Fibroblast of the aortic adventitia (primary cell): Measurements from ENCODE around the gene KLHL3. TPM values are rescaled to one million over a fixed set of nuclear protein-coding genes. Genes with fewer than 3 reads are reported as not detected.

ENCODE experiments used
- DNase-seq: peaks from one replicate; pipeline ENCODE4 v3.0.0-alpha.2; 2010; ENCODE audit warnings: low read depth
- H3K4me3 ChIP-seq: 2 replicates; pipeline ENCODE4 v1.5.1; 2011; ENCODE audit warnings: low read depth, mild to moderate bottlenecking, control low read depth, low read length, moderate library complexity
- total RNA-seq: library from RNA; depleted of rRNA; stranded (reverse); fragments of >200 nt; gene quantifications from 2 replicates; pipeline ENCODE4 v1.2.3, GENCODE V29; 2012; ENCODE audit warnings: low replicate concordance
- TF ChIP-seq, protein P1 (sequence below): IDR thresholded peaks from 2 replicates; pipeline ENCODE4 v1.5.1; 2011; ENCODE audit warnings: mild to moderate bottlenecking, low read length, control low read depth, inconsistent platforms; ENCODE audit not compliant: insufficient read depth

Gene KLHL3
- total RNA-seq, 1 donor = 1.3 TPM

DNA sequence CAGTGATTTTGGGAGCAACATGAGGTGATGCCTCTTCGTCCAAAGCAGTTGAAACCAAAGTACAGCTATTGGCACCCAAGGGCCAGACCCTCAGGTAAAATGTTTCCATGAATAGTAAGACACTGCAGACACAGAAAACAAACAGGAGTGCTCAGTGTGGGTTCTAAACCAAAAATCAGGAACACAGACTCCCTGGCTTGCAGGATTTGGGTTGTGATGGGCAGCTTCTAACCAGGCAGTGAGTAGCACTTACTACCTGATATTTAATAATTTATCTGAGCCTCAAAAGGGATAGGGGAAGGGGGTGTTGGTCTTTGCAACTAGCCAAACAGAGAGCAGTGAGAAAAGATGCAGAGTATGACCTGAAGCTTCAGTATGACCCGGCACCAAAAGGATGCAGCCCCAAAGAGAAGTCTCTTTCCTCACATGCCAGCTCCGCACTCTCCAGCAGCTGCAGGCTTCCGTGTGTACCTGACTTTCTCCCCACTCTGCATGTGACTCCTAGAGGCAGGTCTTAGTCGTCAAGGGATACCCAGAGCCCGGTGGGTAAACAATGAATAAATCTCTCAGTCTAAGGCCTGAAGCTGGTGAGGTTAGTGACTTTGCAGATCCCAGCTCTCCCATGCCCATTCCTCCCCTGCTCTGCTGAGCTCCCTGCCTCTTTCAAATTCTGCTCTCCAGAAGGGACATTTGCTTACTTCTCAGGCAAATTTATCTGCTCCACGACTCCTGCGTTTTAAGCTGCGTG, 131.4 kb downstream of the KLHL3 start:
- DNase-seq = no peak
- TF ChIP-seq, protein P1, sequence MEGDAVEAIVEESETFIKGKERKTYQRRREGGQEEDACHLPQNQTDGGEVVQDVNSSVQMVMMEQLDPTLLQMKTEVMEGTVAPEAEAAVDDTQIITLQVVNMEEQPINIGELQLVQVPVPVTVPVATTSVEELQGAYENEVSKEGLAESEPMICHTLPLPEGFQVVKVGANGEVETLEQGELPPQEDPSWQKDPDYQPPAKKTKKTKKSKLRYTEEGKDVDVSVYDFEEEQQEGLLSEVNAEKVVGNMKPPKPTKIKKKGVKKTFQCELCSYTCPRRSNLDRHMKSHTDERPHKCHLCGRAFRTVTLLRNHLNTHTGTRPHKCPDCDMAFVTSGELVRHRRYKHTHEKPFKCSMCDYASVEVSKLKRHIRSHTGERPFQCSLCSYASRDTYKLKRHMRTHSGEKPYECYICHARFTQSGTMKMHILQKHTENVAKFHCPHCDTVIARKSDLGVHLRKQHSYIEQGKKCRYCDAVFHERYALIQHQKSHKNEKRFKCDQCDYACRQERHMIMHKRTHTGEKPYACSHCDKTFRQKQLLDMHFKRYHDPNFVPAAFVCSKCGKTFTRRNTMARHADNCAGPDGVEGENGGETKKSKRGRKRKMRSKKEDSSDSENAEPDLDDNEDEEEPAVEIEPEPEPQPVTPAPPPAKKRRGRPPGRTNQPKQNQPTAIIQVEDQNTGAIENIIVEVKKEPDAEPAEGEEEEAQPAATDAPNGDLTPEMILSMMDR = no peak
- no peak overlapping the region for H3K4me3 ChIP-seq

GRCh38 chr5:137603891-137604290, 132.0 kb downstream of the KLHL3 start:
- H3K4me3 ChIP-seq = no peak overlapping the region
- DNase-seq = no peak
- TF ChIP-seq, protein P1 = no peak

DNA sequence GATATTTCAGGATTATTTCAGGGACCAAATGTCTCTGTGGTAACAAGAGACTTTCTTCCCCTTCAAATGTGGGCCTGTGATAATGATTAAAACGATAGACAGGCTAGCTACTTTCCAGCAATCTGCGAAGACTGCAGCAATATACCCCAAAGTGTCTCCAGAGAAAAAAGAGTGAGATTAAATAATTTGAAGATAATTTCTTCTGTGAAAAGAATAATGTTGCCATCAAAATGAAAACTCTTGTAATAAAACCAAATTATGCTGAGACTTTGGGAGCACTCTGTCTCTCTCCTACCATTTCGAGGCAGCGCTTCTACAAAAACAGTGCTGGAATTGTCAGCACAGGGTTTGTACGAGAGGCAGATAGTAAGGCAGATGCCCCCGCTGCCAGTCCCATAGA, 132.5 kb downstream of the KLHL3 start:
- H3K4me3 ChIP-seq = no peak overlapping the region
- TF ChIP-seq, protein P1 = no peak
- DNase-seq = no peak

DNA sequence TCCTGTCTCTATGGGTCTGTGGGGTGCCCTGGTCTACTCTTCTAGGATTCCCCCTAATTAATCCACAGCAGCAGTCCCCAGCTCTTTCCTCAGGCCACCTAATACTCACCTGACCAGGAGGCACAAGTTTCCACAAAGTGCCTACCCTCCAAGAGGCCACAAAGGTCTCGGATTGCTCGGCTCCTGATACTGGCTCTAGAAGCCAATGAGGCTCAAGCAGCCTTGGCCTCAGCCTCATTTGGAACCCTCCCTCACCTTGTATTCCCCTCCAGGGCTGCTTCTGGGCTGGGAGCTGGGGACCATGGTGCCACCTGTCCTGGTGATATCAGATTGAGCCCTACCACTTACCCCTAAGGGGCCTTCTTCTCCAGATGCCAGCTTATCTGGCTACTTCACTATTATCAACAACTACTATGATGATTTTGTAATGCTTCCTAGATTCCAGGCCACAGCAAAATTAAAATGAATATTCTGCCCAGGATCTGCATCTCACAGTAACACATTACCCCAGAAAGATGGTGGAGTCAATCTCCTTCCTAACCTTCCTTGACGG, 133.1 kb downstream of the KLHL3 start:
- no peak for DNase-seq
- H3K4me3 ChIP-seq = no peak overlapping the region
- TF ChIP-seq, protein P1 = no peak

DNA sequence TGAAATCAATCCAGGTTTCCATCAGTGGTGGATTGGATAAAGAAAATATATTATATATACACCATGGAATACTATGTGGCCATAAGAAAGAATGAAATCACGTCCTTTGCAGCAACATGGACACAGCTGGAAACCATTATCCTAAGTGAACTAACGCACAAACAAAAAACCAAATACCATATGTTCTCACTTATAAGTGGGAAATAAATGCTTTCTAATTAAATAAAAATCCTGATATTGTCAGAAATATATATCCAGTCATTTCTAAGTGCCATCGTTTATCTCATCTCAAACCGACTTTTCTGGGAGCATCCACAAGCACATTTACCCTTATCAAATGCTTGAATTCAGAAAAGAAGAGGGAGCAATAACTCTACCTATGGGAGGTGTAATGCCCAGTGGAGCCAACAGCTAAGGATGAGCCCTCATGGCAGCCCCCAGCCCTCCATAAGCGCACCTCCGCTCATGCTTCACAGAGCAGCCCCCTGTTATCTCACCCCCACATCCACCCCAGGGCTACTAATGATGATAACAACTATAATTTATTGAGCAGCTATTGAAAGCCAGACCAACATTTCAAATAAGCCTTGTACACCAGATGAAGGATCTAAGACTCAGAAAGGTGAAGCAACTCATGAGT, 135.0 kb downstream of the KLHL3 start:
- no peak for DNase-seq
- TF ChIP-seq, protein P1 = no peak
- H3K4me3 ChIP-seq = no peak overlapping the region

GRCh38 chr5:137599457-137599856, 136.4 kb downstream of the KLHL3 start:
- no peak overlapping the region for H3K4me3 ChIP-seq
- TF ChIP-seq, protein P1 = no peak
- DNase-seq = no peak
